Neural progenitor cell (in vitro differentiated cells): Measurements from ENCODE around the gene NAA20. TPM values are rescaled to one million over a fixed set of nuclear protein-coding genes. Genes with fewer than 3 reads are reported as not detected.

Experiments used
- DNase-seq: peaks from one replicate; pipeline ENCODE4 v3.0.0-alpha.2; 2016; ENCODE audit warnings: low spot score
- H2AFZ ChIP-seq: fragments of 200-600 bp; sonication (generic); replicated peaks from 2 replicates; pipeline ENCODE4 v1.6.1; 2016; ENCODE audit warnings: antibody characterized with exemption
- H3F3A ChIP-seq: fragments of 200-600 bp; sonication (generic); 2 replicates; pipeline ENCODE4 v1.6.1; 2016; ENCODE audit warnings: antibody characterized with exemption, low read depth
- H3K27ac ChIP-seq: fragments of 200-600 bp; sonication (generic); 2 replicates; pipeline ENCODE4 v1.5.1; 2016; ENCODE audit warnings: mild to moderate bottlenecking
- H3K27me3 ChIP-seq: fragments of 200-600 bp; sonication (generic); 2 replicates; pipeline ENCODE4 v1.6.1; 2016; ENCODE audit warnings: mild to moderate bottlenecking, moderate library complexity
- H3K36me3 ChIP-seq: fragments of 200-600 bp; sonication (generic); 2 replicates; pipeline ENCODE4 v1.5.1; 2016
- H3K4me1 ChIP-seq: fragments of 200-600 bp; sonication (generic); 2 replicates; pipeline ENCODE4 v1.6.1; 2016; ENCODE audit warnings: mixed run types
- H3K4me2 ChIP-seq: fragments of 200-600 bp; sonication (generic); 2 replicates; pipeline ENCODE4 v1.6.1; 2016
- H3K4me3 ChIP-seq: fragments of 200-600 bp; sonication (generic); 2 replicates; pipeline ENCODE4 v1.5.1; 2016
- H3K79me2 ChIP-seq: fragments of 200-600 bp; sonication (generic); 2 replicates; pipeline ENCODE4 v1.6.1; 2016; ENCODE audit warnings: low read depth
- H3K9ac ChIP-seq: fragments of 200-600 bp; sonication (generic); 2 replicates; pipeline ENCODE4 v1.6.1; 2016
- H3K9me3 ChIP-seq: fragments of 200-600 bp; sonication (generic); 2 replicates; pipeline ENCODE4 v1.5.1; 2016; ENCODE audit warnings: low read depth
- H4K20me1 ChIP-seq: fragments of 200-600 bp; sonication (generic); 2 replicates; pipeline ENCODE4 v1.6.1; 2016; ENCODE audit warnings: low read depth
- H3K27ac Mint-ChIP-seq: 3 replicates; pipeline ENCODE4 v1.8.0; 2021; ENCODE audit warnings: mixed read lengths
- H3K27me3 Mint-ChIP-seq: 2 replicates; pipeline ENCODE4 v1.8.0; 2022; ENCODE audit warnings: low read depth, mild to moderate bottlenecking, inconsistent platforms, moderate library complexity, mixed read lengths; ENCODE audit not compliant: insufficient read depth
- H3K36me3 Mint-ChIP-seq: 3 replicates; pipeline ENCODE4 v1.8.0; 2021; ENCODE audit warnings: mixed read lengths
- H3K4me1 Mint-ChIP-seq: 3 replicates; pipeline ENCODE4 v1.8.0; 2021; ENCODE audit warnings: mixed read lengths
- H3K4me3 Mint-ChIP-seq: 3 replicates; pipeline ENCODE4 v1.8.0; 2021; ENCODE audit warnings: mild to moderate bottlenecking, moderate library complexity, mixed read lengths
- H3K9me3 Mint-ChIP-seq: 3 replicates; pipeline ENCODE4 v1.8.0; 2020; ENCODE audit warnings: mixed read lengths
- CTCF ChIP-seq: fragments of 200-600 bp; sonication (generic); IDR thresholded peaks from 2 replicates; pipeline ENCODE4 v1.5.1; 2017; ENCODE audit warnings: antibody characterized with exemption, mild to moderate bottlenecking
- EZH2 ChIP-seq: fragments of 200-600 bp; sonication (generic); IDR thresholded peaks from 2 replicates; pipeline ENCODE4 v1.6.1; 2017; ENCODE audit warnings: antibody characterized with exemption, mild to moderate bottlenecking, moderate library complexity
- EZH2phosphoT487 ChIP-seq: fragments of 200-600 bp; sonication (generic); IDR thresholded peaks from 2 replicates; pipeline ENCODE4 v1.6.1; 2017; ENCODE audit warnings: antibody characterized with exemption
- total RNA-seq: library from RNA; depleted of rRNA; stranded (reverse); fragments of >200 nt; gene quantifications from 2 replicates; pipeline ENCODE4 v1.2.3, GENCODE V29; 2015; ENCODE audit warnings: low replicate concordance

Gene NAA20
- total RNA-seq, 1 donor from 2014 or later: 39.9 TPM

DNA sequence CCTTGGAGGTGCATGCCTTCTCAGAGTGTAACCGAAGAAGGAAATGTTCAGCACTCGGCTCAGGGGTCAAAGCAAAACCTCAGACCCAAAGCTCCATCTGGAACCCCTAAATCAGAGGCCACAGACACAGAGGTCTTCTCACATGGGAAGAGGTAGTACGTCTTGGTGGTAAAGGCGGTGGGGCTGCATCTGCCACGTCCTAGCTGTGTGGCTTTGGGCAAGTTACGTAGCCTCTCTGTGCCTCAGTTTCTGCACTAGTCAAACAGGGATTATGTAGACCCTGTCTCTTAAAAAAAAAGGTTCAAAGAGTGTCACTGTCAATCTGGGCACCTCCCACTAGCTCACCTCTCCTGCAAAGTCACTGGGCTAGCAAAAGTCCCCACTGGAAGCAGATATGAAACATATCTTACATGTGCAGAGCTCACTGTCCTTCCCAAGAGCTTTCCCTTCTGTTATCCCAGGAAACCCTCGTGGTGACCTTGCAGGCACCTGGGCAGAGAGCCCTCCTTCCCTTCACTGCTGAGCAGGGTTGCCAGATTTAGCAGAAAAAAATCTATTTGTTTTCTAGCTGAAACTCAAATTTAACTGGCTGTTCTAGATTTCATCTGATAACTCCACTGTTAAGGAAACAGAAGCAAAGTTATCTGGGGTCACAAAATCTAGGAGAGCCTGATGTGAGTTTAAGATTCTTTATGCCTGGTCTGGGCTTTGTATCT is 18.0 kb upstream of the NAA20 start:
- DNase-seq: no peak
- Mint-ChIP-seq H3K4me1 (peaks cover 5% of the 10 kb centered on the region), H3K4me3 (no peak overlapping the region), H3K27ac (no peak overlapping the region), H3K27me3 (peaks cover 2% of the 10 kb centered on the region), H3K36me3 (peaks cover 7% of the 10 kb centered on the region), H3K9me3 (no peaks in the 10 kb centered on the region)
- no peaks in the 10 kb centered on the region for H3K79me2 ChIP-seq
- H3K36me3 ChIP-seq: no peaks in the 10 kb centered on the region
- H3K4me1 ChIP-seq: no peaks in the 10 kb centered on the region
- no peaks in the 10 kb centered on the region for H3K27me3 ChIP-seq
- no peak overlapping the region for H3K9ac ChIP-seq
- H2AFZ ChIP-seq: no peak overlapping the region
- no peak overlapping the region for H3K4me2 ChIP-seq
- TF ChIP-seq EZH2phosphoT487: no peak
- no peak for TF ChIP-seq EZH2
- no peak for TF ChIP-seq CTCF
- H3K27ac ChIP-seq: no peak overlapping the region
- no peaks in the 10 kb centered on the region for H3F3A ChIP-seq
- no peaks in the 10 kb centered on the region for H4K20me1 ChIP-seq
- H3K4me3 ChIP-seq: no peak overlapping the region
- no peaks in the 10 kb centered on the region for H3K9me3 ChIP-seq

DNA sequence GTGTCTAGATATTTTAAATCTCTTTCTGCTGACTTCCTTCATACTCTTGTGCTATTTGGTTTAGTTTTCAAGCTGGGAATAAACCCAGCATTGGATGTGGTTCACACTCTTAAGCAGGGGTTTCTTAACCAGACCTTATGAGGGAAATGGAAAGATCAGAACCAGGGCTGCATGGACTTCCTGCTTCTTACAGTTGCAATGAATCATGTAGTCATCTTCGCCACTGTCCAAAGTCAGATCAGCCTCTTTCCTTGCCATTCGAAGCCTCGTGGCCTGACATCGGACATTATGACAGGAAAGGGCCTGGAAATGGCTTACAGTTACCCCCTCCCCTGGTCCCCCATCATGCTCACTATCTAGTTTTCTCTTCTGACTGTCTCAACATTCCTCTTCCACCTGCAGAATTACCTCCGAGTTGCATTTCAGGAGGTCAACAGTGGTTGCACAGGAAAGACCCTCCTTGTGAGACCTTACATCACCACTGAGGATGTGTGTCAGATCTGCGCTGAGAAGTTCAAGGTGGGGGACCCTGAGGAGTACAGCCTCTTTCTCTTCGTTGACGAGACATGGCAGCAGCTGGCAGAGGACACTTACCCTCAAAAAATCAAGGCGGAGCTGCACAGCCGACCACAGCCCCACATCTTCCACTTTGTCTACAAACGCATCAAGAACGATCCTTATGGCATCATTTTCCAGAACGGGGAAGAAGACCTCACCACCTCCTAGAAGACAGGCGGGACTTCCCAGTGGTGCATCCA is 16.8 kb upstream of the NAA20 start:
- H3K9me3 Mint-ChIP-seq: no peaks in the 10 kb centered on the region
- Histone ChIP-seq H3K9me3 (no peaks in the 10 kb centered on the region), H3K27ac (no peak overlapping the region), H4K20me1 (no peaks in the 10 kb centered on the region), H3K27me3 (no peaks in the 10 kb centered on the region), H3K36me3 (no peaks in the 10 kb centered on the region), H3K4me3 (no peak overlapping the region), H3K9ac (no peak overlapping the region), H3F3A (no peaks in the 10 kb centered on the region), H3K79me2 (no peaks in the 10 kb centered on the region), H3K4me2 (no peak overlapping the region), H2AFZ (no peak overlapping the region), H3K4me1 (no peaks in the 10 kb centered on the region)
- TF ChIP-seq EZH2phosphoT487: no peak
- no peak for TF ChIP-seq EZH2
- no peak for TF ChIP-seq CTCF
- H3K27ac Mint-ChIP-seq: no peak overlapping the region
- H3K4me1 Mint-ChIP-seq: peaks cover 4% of the 10 kb centered on the region
- no peak overlapping the region for H3K4me3 Mint-ChIP-seq
- no peak for DNase-seq
- H3K36me3 Mint-ChIP-seq: peaks cover 7% of the 10 kb centered on the region
- H3K27me3 Mint-ChIP-seq: peaks cover 2% of the 10 kb centered on the region

DNA sequence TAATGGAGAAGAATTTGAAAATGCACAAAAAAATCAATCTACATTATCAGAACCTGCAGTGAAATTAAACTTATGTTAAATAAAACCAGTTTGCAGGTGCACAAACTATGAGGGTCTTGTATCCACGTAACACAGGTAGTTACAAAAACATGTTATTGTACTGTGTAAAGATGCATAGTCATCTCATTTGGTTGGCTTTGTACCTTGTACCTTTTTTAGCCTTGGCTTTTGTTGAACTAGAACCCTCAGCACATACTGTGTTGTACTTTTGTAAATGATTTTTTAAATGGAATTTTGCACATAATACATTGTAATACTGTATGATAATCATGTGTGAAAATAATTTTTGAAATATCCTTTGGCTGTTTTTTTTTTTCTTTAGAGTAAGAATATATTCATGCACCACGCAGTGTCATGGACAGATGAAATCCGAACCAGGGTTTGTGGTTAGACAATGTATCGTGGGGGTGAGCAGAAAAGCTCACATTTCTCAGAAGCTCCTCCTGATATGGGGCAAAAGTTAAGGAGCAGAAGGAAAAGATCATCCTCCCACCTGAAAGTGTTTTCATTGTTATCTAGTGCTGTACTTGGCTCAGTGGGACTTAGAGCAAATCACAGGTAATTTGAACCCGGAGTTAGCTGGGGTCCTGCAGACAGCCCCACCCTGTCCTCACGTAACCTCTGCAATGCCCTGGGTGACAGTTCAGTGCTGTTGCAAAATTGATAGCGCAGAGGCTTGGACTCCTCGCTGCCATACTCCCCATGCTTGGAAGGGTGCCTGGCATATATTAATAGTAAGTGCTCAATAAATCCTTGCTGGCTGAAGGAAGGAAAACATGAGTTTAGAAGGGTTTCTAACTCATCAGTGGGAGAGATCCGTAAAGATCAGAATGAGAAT is 14.8 kb upstream of the NAA20 start:
- no peak overlapping the region for H3K4me3 ChIP-seq
- no peaks in the 10 kb centered on the region for H3F3A ChIP-seq
- H3K36me3 ChIP-seq: no peaks in the 10 kb centered on the region
- H3K4me2 ChIP-seq: no peak overlapping the region
- H3K4me1 ChIP-seq: no peaks in the 10 kb centered on the region
- H3K9me3 ChIP-seq: no peaks in the 10 kb centered on the region
- no peak overlapping the region for H3K27ac Mint-ChIP-seq
- TF ChIP-seq EZH2: no peak
- TF ChIP-seq CTCF: no peak
- no peak for TF ChIP-seq EZH2phosphoT487
- no peaks in the 10 kb centered on the region for H4K20me1 ChIP-seq
- H3K9me3 Mint-ChIP-seq: no peaks in the 10 kb centered on the region
- H3K27me3 Mint-ChIP-seq: peaks cover 2% of the 10 kb centered on the region
- no peak overlapping the region for H3K9ac ChIP-seq
- no peak for DNase-seq
- H3K4me3 Mint-ChIP-seq: no peak overlapping the region
- no peaks in the 10 kb centered on the region for H3K27me3 ChIP-seq
- no peaks in the 10 kb centered on the region for H3K79me2 ChIP-seq
- peaks cover 7% of the 10 kb centered on the region for H3K36me3 Mint-ChIP-seq
- peaks cover 5% of the 10 kb centered on the region for H3K4me1 Mint-ChIP-seq
- no peak overlapping the region for H2AFZ ChIP-seq
- no peak overlapping the region for H3K27ac ChIP-seq
